SU-DHL-6 (cell line): ENCODE data around the gene ELAVL1.

ENCODE experiments used
- EZH2phosphoT487 ChIP-seq: fragments of 200-600 bp; sonication (generic), shearing (Covaris generic); conservative IDR thresholded peaks from 2 replicates; pipeline ENCODE4 v1.6.1; 2018; ENCODE audit warnings: mild to moderate bottlenecking, antibody characterized with exemption, low read length, moderate library complexity, mixed read lengths
- TF ChIP-seq, protein P1 (sequence below): fragments of 200-600 bp; sonication (generic); IDR thresholded peaks from one replicate; pipeline ENCODE4 v1.5.1; 2017; ENCODE audit warnings: antibody characterized with exemption, mild to moderate bottlenecking, low read length, moderate library complexity; ENCODE audit not compliant: insufficient read depth, poor library complexity, severe bottlenecking

DNA sequence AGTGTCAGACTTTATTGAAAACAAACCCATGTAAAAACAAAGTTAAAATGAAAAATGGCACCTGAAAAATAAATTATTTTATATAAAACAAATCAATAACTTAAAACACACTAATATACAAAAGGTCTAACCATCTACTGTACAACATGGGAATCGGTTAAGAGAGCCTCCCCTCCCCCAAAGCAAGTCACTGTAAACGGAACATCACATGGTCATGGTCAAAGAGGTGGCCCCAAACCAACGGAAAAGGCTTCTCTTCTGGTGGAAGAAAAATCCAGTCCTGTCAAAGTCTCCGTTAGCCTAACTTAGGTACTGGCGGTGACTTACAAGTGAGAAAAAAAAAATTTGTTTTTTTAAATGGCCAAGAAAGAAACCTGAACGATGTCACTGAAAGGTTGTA is 46.2 kb downstream of the ELAVL1 start:
- TF ChIP-seq, protein P1, sequence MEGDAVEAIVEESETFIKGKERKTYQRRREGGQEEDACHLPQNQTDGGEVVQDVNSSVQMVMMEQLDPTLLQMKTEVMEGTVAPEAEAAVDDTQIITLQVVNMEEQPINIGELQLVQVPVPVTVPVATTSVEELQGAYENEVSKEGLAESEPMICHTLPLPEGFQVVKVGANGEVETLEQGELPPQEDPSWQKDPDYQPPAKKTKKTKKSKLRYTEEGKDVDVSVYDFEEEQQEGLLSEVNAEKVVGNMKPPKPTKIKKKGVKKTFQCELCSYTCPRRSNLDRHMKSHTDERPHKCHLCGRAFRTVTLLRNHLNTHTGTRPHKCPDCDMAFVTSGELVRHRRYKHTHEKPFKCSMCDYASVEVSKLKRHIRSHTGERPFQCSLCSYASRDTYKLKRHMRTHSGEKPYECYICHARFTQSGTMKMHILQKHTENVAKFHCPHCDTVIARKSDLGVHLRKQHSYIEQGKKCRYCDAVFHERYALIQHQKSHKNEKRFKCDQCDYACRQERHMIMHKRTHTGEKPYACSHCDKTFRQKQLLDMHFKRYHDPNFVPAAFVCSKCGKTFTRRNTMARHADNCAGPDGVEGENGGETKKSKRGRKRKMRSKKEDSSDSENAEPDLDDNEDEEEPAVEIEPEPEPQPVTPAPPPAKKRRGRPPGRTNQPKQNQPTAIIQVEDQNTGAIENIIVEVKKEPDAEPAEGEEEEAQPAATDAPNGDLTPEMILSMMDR = no peak
- TF ChIP-seq EZH2phosphoT487 = no peak
